Stimulated activated CD4-positive, alpha-beta T cell treated with anti-CD3 and anti-CD28 coated beads, Interleukin-4, amount 100 ng/mL, for 24 hours (primary cell): ENCODE results near the gene RPS6KB1.
"Not testable (repeated sequence)": the region's sequence is repeated elsewhere in the genome, so short reads cannot be mapped to it uniquely, and the experiment has no call there.

Experiments
- DNase-seq: peaks from one replicate; pipeline ENCODE4 v3.0.0-alpha.2; 2020

Gene RPS6KB1

DNA sequence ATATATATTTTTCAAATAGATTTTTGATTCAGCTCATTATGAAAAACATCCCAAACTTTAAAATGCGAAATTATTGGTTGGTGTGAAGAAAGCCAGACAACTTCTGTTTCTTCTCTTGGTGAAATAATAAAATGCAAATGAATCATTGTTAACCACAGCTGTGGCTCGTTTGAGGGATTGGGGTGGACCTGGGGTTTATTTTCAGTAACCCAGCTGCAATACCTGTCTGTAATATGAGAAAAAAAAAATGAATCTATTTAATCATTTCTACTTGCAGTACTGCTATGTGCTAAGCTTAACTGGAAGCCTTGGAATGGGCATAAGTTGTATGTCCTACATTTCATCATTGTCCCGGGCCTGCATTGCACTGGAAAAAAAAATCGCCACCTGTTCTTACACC is 54.4 kb downstream of the RPS6KB1 start:
- not testable (repeated sequence) for DNase-seq

DNA sequence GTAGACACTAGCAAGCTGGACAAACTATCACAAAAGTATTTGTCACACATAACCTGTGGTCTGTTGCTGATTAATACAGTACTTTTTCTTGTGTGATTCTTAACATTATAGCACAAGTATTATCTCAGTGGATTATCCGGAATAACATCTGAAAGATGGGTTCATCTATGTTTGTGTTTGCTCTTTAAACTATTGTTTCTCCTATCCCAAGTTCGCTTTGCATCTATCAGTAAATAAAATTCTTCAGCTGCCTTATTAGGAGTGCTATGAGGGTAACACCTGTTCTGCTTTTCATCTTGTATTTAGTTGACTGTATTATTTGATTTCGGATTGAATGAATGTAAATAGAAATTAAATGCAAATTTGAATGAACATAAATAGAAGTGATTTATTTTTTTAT is 57.1 kb downstream of the RPS6KB1 start:
- DNase-seq = no peak

DNA sequence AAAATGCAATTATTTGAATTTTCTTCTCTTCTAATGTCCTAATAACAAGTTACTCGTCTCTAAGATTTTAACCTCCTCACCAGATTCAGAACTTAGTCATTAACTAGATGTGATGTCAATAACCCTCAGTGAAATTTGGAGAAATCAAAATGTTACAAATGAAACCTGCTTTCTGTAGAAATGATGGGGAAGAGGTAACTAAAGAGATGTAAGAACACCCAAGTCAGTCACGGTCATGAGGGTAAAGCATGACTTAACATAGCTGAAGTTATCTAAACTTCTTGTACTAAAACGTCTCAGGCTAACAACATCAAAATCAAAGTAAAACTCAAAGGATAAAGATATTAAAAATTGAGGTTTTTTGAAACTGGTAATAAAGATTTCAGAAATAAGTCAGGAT is 61.9 kb downstream of the RPS6KB1 start:
- DNase-seq = no peak

DNA sequence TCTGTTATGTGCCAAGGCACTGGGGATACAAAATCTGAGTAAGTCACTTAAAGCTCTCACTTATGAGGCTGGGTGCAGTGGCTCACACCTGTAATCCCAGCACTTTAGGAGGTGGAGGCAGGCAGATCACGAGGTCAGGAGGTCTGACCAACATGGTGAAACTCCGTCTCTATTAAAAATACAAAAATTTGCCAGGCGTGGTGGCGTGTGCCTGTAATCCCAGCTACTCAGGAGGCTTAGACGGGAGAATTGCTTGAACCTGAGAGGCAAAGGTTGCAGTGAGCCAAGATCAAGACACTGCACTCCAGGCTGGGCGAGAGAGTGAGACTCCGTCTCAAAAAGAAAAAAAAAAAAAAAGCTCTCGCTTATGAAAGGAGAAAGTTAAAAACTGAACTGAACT is 66.7 kb downstream of the RPS6KB1 start:
- DNase-seq = not testable (repeated sequence)

DNA sequence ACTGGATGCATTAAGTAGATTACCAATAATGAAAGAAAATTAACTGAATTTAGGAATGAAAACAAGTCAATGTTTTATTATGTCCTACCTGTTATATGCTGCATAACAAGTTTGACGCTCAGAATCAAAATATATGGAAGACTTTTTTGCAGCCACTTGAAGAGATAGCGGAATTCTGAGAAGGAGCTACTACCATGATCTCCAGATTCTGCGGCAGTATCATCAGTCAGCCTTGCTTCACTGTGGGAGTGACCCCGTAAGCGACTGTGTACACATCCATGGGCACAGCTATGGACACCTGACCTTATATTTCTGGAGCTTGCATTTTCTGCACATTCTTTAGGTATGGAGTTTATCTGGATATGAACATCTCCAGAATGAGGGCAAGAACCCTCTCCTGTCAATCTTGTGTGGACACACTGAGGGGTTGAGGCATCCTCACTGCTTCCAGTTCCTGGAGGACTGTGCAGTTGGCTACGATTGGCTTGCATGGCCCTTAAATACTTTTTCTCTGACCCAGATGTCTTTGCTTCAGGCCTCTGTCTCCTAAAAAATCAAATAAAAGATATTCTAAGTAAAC is 69.9 kb downstream of the RPS6KB1 start:
- no peak for DNase-seq

DNA sequence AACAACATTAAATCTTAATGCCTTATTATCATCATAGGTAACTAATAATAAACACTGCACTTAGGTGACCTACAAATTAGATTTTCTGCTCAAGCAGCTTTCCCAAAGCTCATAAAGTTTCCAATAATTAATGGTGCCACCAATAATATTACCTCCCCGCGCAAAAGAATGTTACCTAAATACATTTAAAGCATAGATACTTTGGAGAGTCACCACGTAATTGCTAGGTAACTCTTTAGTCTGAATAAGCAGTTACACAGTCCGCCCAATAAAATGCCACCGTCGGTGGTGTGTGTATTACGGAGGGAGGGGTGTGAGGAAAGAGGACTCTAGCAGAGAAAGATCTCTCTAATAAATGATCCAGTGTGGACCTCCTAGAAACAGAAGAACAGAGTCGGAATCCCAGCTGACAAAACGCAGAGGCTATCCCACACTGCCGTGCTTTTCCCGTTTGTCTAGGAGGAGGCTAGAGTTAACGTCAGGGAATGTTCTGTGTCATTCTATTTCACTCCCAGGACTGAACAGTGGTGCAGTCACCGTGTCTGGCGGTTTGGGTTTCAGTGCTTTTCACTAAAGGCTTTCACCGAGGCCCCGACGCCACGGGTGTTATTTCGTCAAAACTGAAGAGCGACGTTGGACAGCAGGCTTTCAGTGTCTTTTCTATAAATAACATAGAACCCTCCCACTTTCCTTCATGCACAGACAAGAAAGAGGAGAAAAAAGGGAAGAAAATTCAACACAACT is 71.0 kb downstream of the RPS6KB1 start:
- peak; percentile 66 for DNase-seq

DNA sequence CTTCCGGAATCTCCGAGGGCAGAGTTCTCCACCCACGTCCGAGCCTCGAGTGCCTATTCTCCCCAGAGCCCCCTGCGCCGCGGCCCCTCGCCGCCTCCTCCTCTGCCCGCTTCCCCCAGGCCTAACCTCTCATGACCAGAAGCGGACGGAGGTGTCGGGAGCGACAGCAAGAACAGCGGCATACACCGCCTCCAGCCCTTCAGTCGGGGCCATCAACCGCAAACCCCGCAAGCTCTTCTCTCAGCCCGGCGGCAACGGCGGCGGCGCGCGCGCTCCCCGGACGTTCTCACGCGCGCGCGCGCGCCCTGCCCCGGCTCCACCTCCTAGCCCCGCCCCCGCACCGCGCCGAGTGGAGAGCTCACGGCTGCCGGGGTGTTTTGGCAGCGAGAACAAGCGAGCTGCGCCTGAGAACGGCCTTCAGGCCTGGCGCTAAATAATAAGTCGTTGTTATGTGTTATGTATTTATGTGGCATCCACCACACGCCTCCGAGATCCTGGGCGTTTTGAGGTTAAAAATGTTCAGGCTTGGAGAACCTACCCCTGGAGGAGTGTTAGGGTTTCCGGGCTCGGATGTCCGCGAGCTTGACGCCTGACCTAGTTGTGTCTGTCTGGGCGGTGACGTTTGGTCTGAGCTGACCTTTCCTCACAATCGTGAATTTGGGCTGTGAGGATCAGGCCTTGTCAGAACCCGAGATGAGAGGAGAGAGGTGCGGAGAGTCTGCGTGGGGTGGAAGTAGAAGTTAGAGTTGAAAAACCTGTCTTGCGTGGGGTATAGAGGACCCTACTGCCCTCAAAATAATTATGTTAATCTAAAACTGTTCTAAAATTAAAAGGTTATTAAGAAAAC is 71.8 kb downstream of the RPS6KB1 start, which contains the start of gene RNFT1:
TSS of gene RNFT1 (minus strand) at position 259 of the 847 bp plus-strand sequence. CDS start at position 182, 77 bp downstream.
- DNase-seq = peak; percentile 94

DNA sequence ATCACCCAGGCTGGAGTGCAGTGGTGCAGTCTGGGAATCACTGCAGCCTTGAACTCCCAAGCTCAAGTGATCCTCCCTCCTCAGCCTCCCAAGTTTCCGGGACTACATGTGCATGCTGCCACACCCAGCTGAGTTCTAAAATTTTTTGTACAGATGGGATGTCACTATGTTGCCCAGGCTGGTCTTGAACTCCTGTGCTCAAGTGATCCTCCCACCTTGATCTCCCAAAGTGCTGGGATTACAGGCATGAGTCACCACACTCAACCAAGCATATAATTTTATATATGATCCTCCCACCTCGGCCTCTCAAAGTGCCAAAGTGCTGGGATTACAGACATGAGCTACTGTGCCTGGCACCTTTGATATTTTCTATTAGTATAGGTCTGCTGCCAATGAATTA is 78.8 kb downstream of the RPS6KB1 start:
- not testable (repeated sequence) for DNase-seq

DNA sequence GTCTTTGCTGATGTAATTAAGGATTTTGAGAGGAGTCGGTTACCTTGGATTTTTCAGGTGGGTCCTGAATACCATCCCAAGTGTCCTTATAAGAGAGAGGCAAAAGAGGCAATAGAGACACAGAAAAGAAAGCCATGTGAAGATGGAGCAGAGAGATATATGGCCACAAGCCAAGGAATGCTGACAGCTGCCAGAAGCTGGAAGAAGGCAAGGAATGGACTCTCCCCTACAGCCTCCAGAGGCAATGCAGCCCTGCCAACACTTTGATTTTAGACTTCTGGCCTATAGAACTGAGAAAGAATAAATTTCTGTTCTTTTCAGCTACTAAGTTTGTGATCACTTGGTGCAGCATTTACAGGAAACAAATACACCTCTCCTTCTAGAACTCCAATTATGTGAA is 79.9 kb downstream of the RPS6KB1 start:
- no peak for DNase-seq

DNA sequence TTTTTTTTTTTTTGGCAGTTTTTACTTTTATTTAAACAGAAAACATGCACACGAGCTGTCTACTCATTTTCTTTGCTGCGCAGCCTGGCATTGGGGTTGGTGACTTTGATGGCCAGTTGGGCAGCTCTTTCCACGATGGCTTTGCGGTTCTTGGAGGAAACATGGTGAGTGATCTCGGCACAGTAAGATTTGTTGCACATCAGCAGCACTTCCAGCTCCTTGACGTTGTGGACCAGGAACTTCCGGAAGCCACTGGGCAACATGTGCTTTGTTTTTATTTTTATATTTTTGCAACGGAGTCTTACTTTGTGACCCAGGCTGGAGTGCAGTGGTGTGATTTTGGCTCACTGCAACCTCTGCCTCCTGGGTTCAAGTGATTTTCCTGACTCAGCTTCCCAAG is 80.6 kb downstream of the RPS6KB1 start:
- DNase-seq = not testable (repeated sequence)

DNA sequence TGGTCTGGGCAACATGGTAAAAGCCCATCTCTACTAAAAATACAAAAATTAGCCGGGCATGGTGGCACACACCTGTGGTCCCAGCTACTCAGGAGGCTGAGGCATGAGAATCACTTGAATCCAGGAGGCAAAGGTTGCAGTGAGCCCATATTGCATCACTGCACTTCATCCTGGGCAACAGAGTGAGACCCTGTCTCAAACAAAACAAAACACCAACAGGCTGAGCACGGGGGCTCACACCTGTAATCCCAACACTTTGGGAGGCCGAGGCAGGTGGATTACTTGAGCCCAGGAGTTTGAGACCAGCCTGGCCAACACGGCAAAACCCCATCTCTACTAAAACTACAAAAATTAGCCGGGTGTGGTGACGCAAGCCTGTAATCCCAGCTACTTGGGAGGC is 82.2 kb downstream of the RPS6KB1 start:
- DNase-seq = not testable (repeated sequence)

DNA sequence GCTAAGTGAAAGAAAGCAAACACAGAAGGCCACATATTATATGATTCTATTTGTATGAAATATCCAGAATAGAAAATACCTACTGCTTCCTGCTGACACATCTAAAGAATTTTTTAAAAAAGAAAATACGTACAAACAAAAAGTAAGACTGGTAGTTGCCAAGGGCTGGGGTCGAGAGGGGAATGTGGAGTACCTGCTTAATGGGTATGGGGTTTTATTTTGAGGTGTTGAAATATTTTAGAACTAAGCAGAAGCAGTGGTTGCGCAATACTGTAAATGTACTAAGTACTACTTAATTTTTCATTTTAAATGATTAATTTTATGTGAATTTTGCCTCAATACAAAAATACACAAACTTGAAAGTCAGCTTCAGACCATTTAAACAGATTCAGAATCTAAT is 103.7 kb downstream of the RPS6KB1 start:
- DNase-seq = not testable (repeated sequence)
